ENCODE measurements around the gene RELN.

RELN gene

DNA sequence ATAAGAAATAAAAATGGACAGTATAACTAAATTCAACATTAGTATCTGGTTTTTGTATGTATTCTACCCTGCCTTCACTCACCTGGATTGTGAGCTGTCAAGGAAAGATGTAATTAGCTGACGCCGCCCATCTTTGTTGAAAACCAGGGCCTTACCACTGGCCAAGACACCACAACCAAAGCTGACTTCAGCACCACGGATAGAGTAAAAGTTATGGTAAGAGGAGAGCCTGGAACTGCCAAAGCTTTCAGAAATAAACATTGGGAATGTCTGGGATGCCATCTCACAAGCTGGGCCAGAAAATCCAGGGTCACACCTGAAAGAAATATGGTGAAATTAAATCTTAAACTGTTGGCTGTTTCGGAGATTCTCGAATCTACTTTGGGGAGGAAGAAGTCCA lies 353.3 kb downstream of the RELN start:
- DNase-seq (ENCODE audit: low read depth in 2 of 2) = no peak

DNA sequence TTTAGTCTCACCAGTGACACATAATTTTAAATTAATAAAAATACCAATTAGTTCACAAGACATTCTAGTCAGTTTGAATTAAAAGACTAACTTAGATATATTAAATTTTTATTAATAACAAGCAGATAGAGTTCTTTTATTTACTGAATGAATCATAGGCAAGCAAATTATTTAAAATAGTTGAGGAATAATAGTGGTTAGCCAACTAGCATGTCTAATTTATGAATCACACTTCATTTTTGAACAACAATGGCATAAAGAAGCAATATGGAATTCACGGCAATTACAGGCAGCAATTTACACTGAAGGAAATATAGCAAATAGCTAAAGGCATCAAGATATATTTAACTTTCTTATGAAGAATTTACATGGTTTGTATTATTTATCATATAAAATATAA lies 356.5 kb downstream of the RELN start:
- no peak for DNase-seq (ENCODE audit: low read depth in 2 of 2)

- no peak for DNase-seq (ENCODE audit: low read depth in 2 of 2)
Measured at GRCh38 chr7:103632005-103632639, 357.3 kb downstream of the RELN start.

DNA sequence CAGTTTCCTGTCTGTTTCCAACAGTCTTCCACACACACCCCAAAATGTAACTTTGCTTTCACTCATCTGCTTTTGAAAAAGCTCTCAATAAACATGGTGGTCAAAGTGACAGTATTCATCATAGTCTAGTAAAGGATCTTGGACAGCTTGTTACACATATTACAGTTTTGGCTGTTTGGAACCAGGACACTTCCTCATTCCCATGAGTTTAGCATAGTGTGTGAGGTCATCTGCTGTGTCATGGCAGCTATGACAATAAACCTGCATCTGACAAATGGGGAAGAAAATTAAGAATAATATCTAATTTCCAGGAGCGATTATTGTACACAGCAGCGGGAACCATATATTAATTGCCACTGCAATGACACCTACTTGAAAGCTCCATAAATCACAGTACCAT lies 359.1 kb downstream of the RELN start:
- no peak for DNase-seq (ENCODE audit: low read depth in 2 of 2)

DNA sequence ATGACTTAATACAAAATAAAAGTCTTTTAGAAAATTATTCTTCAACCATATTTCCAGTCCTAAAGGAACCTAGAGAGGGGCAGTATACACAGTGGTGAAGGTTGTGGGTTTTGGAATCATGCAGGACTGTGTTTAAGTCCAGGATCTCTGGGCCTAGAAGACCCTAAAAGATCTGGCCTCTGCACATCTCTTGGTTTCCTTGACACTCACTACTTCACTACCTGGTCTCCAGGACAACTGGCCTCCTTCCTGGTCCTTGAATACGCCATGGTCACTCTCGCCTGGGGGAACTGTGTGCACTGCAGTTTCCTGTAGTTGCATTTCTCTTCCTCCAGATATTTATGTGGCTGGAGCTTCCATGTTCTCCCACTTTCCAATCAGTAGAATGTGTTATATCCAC lies 360.7 kb downstream of the RELN start:
- DNase-seq (ENCODE audit: low read depth in 2 of 2) = no peak

DNA sequence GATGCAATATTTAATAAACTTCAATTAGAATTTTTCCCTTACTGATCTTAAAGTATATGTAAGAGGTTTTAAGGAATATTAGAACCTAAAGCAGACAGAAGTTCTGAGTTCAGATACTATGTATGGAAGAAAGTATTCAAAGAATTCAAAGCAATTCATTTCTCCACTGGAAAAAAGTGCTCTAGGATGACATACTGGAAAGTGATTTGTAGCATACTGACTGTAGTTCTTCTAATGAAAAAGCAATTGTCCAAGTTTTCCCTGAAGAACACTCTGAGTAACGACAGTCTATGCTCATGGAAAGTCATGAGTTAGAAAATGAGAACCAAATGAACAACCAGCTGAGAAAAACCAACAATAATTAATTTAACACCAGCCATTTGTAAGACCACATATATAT lies 362.7 kb downstream of the RELN start:
- no peak for DNase-seq (ENCODE audit: low read depth in 2 of 2)

GRCh38 chr7:103622274-103622673 lies 367.2 kb downstream of the RELN start:
- no peak for DNase-seq (ENCODE audit: low read depth in 2 of 2)

DNA sequence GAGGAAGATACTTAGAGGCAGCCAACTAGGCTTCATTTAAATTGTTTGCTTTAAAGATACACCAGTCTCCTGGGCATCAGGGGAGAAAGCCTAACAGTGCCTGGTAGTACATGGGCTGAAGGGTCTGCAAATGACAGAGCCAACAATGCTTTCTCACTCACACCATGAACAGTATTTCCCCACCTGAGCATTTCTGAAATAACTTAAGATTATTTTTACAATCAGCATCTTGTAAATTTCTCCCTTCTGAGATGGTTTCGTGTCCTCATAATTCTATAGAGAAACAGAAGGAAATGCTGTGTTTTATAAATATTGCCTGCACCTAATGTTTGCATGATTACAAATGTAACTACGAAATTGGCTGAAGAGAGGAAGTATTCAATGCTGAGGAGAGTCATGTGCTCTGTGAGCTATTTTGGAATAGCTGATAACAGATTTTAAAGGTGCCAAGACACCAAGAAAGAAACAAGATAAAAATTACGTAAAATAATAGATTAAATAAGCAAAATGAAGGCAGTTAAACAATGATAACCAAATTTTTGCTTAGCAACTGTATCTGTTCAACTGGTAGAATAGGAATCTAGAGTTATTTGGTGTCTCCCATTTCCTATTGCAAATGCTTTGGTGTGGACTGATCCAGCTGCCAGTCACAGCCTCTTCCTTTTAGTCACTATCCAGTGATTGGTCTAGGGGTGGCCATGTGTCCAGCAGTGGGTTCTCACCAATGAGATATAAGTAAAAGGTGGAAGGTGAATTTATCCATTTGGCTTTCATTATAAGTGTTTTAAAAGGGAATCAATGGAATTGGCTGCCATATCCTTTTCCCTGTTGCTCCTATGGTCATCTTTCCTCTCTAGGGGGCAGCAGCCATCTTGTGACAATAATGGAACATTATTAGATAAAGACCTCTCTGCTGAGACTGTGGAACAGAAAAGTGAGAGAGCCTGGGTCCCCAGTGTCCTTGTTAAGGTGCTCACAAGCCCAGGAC lies 375.5 kb downstream of the RELN start:
- no peak for DNase-seq (ENCODE audit: low read depth in 2 of 2)

GRCh38 chr7:103609778-103610177 lies 379.7 kb downstream of the RELN start:
- no peak for DNase-seq (ENCODE audit: low read depth in 2 of 2)

DNA sequence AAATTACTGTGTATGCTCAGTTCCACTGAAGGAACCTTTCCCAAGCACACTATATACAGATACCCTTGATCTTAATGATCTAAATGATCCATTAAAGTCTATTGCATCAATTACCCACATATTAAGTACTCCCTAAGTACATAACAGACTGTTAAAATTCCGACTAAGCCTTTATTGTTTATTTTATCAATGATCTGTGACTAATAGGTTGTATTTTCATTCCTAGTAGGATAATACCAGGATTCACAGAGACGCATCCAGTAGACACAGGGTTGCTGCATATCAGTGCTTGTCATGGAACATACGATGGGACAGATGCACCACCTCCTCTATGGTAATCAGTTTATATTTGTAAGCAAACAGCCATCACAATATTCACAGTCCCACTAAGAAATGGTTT lies 383.8 kb downstream of the RELN start:
- DNase-seq (ENCODE audit: low read depth in 2 of 2) = no peak

DNA sequence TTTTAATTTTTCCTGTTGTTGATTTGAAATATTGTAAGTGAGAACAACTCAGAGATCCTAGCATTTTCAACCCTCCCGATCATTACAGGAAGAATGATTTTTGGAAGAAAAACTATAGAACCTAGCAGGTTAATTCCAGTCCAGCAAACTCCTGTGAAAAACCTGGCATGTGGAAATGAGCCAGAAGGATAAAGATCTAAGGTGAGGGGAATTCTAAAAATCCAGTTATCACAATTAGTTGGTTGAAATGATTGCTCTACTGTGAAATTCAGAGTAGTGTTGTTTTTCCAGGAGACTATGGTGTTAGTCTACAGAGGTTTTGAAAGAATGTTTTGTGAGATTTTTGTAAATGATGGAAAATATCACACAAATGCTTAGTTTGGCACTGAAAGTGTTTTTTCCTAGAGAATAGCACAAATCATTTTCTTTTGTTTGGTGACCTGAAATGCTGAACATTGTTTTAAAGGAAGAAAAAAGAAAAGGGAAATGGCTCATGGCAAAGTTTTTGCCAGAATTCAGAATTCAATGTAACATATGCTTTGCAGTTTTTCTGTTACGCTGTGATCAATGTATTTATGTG lies 391.0 kb downstream of the RELN start:
- no peak for DNase-seq (ENCODE audit: low read depth in 2 of 2)

- no peak for DNase-seq (ENCODE audit: low read depth in 2 of 2)
Measured at GRCh38 chr7:103597606-103598005, 391.9 kb downstream of the RELN start.

DNA sequence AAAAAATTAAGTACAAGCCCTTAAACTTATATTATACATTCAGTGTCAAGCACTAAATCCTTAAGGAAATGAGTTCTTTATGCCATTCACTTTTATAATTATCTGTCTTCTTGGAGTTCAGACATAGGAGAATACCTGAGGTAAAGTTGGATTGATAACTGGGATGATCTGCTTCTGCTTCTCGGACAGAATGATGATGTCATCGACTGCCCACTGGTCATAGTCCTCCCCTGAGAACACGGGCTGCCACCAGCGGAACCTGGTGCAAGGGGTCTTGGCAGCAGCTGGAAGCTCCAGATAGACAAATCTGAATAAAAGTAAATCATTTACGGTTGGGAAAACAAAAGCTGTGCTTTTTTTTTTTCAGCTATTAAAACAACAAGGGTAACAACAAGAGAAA lies 395.3 kb downstream of the RELN start:
- no peak for DNase-seq (ENCODE audit: low read depth in 2 of 2)

DNA sequence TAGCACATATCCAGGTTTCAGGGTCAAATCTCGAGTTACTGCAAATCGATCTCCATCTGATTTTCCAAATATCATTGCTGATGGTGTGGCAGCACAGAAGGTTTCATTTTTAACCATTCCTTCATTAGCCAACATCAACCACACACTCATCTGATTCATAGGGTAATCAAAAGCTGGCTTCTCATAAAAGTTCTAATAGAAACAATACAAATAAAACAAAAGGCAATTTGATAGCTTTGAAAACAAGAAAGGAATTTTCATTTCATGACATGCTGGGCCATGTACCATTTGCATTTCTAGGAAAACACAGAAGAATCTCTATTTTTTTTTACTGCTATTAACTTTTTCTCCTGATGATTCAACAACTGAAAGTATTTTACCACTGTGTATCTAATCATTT lies 395.8 kb downstream of the RELN start:
- no peak for DNase-seq (ENCODE audit: low read depth in 2 of 2)

GRCh38 chr7:103592844-103593243 lies 396.6 kb downstream of the RELN start:
- DNase-seq (ENCODE audit: low read depth in 2 of 2) = no peak

DNA sequence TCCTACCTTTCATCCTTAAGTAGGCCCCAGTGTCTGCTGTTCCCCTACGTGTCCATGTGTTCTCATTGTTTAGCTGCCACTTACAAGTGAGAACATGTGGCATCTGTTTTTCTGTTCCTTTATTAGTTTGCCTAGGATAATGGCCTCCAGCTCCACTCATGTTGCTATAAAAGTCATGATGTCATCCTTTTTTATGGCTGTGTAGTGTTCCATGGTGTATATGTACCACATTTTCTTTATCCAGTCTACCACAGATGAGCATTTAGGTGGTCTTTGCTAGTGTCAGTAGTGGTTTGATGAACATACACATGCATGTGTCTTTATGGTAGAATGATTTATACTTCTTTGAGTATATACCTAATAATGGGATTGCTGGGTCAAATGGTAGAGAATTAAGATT lies 397.3 kb downstream of the RELN start:
- no peak for DNase-seq (ENCODE audit: low read depth in 2 of 2)

- no peak for DNase-seq (ENCODE audit: low read depth in 2 of 2)
Measured at GRCh38 chr7:103580031-103580430, 409.4 kb downstream of the RELN start.

DNA sequence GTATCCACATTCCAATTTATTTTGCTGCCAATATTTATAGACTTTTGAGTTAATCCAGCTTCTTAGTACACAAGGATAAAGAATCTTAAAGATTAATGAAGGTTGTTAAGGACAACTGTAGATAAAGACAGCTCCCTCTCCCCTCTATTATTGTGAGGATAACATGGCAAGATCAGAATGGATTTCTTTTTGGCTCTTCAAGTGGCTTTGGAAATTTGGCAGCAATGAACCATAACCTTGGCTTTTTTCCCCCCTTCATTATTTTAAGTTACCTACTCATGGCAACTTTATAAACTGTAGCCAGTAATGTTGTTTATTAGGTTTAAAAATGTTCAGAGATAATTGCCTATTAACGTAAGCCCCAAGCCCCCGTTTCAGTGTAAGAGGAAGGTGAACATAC lies 412.4 kb downstream of the RELN start:
- no peak for DNase-seq (ENCODE audit: low read depth in 2 of 2)

DNA sequence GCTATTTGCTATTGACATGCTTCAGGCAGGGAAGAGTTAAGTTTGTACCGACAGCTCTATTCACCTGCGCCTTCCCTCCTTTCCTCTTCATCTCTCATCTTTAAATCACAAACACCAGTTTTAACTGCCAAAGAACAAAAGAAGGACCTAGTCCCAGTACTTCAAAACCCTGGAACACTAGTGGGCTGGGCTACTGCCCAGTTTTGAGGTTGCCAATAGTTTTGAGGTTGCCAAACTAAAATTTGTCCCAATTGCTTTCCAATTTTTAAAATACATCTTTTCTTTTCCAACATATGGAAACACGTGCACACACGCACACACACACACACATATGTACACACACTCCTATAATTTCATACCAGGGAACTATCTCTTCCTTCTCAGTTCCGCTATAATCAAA lies 412.8 kb downstream of the RELN start:
- DNase-seq (ENCODE audit: low read depth in 2 of 2) = no peak

DNA sequence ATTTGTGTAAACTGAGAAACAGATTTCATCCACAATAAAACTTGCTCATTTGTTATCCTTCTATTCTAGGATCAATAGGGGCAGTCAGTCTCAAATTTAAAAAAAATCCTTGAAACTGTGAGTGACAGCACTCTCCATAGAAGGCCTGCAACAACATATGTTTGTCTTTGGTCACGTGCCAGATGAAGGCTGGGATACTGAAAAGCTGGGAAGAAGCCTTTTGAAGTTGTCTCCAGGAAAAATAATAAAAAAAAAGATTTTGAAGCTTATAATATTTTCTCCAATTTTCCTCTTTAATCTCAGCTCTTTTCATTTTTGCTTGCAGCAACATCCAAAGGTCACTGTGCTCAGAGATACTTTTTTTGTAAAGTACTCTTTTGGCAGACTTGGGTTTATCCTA lies 414.9 kb downstream of the RELN start:
- DNase-seq (ENCODE audit: low read depth in 2 of 2) = no peak

GRCh38 chr7:103573479-103574058 lies 415.9 kb downstream of the RELN start:
- no peak for DNase-seq (ENCODE audit: low read depth in 2 of 2)

- no peak for DNase-seq (ENCODE audit: low read depth in 2 of 2)
Measured at GRCh38 chr7:103571586-103571985, 417.9 kb downstream of the RELN start.
